ENCODE data around the gene OGFOD1.

Gene OGFOD1

GRCh38 chr16:56422896-56423441, 28.4 kb upstream of the OGFOD1 start:
- TF ChIP-seq POLR2AphosphoS5 (IDR thresholded peaks at IDR 0.05; ENCODE audit: low read depth): no peak
- no peak for TF ChIP-seq GABPA (IDR thresholded peaks at IDR 0.05; ENCODE audit: low read depth)
- no peak for TF ChIP-seq REST (IDR thresholded peaks at IDR 0.05; ENCODE audit: insufficient replicate concordance, low read depth)
- no peak for TF ChIP-seq CTCF (IDR thresholded peaks at IDR 0.05; ENCODE audit: insufficient read depth, low read length)
- TF ChIP-seq SPI1 (IDR thresholded peaks at IDR 0.05; ENCODE audit: borderline replicate concordance, low read depth): no peak
- H3K4me3 ChIP-seq (replicated peaks; ENCODE audit: insufficient read depth, low read length): no peak overlapping the region
- no peak overlapping the region for H3K27ac ChIP-seq (replicated peaks)
- no peaks in the 10 kb centered on the region for H3K27me3 ChIP-seq (ENCODE audit: insufficient read depth, poor library complexity, severe bottlenecking)
- DNase-seq (ENCODE audit: low read depth in 1 of 2, low spot score in 1 of 2): no peak

GRCh38 chr16:56423584-56424403, 27.6 kb upstream of the OGFOD1 start:
- Histone ChIP-seq H3K27ac (replicated peaks) (no peak overlapping the region), H3K4me3 (replicated peaks; ENCODE audit: insufficient read depth, low read length) (peak overlapping the region; percentile 49), H3K27me3 (ENCODE audit: insufficient read depth, poor library complexity, severe bottlenecking) (no peaks in the 10 kb centered on the region)
- TF ChIP-seq GABPA (IDR thresholded peaks at IDR 0.05; ENCODE audit: low read depth) (no peak), SPI1 (IDR thresholded peaks at IDR 0.05; ENCODE audit: borderline replicate concordance, low read depth) (no peak), REST (IDR thresholded peaks at IDR 0.05; ENCODE audit: insufficient replicate concordance, low read depth) (no peak), POLR2AphosphoS5 (IDR thresholded peaks at IDR 0.05; ENCODE audit: low read depth) (no peak), CTCF (IDR thresholded peaks at IDR 0.05; ENCODE audit: insufficient read depth, low read length) (no peak)
- peak in 1 of 2 experiments; percentile 15 for DNase-seq (ENCODE audit: low read depth in 1 of 2, low spot score in 1 of 2)

GRCh38 chr16:56424404-56424764, 27.0 kb upstream of the OGFOD1 start:
- H3K4me3 ChIP-seq (replicated peaks; ENCODE audit: insufficient read depth, low read length): peak overlapping the region; percentile 49
- H3K27me3 ChIP-seq (ENCODE audit: insufficient read depth, poor library complexity, severe bottlenecking): no peaks in the 10 kb centered on the region
- H3K27ac ChIP-seq (replicated peaks): no peak overlapping the region
- no peak for DNase-seq (ENCODE audit: low read depth in 1 of 2, low spot score in 1 of 2)
- TF ChIP-seq CTCF (IDR thresholded peaks at IDR 0.05; ENCODE audit: insufficient read depth, low read length): no peak
- no peak for TF ChIP-seq POLR2AphosphoS5 (IDR thresholded peaks at IDR 0.05; ENCODE audit: low read depth)
- TF ChIP-seq SPI1 (IDR thresholded peaks at IDR 0.05; ENCODE audit: borderline replicate concordance, low read depth): no peak
- TF ChIP-seq GABPA (IDR thresholded peaks at IDR 0.05; ENCODE audit: low read depth): no peak
- TF ChIP-seq REST (IDR thresholded peaks at IDR 0.05; ENCODE audit: insufficient replicate concordance, low read depth): no peak
